Suppressor macrophage treated with lipopolysaccharide for 1 hour (primary cell): ENCODE data around the gene PPP1R2B.
A peak's percentile ranks its signal among the peaks of the same experiment; 100 is the strongest.

ENCODE experiments used
- DNase-seq, 3 donors: peaks; one replicate each; pipeline ENCODE4 v3.0.0-alpha.2; 2020 to 2022

The PPP1R2B gene

DNA sequence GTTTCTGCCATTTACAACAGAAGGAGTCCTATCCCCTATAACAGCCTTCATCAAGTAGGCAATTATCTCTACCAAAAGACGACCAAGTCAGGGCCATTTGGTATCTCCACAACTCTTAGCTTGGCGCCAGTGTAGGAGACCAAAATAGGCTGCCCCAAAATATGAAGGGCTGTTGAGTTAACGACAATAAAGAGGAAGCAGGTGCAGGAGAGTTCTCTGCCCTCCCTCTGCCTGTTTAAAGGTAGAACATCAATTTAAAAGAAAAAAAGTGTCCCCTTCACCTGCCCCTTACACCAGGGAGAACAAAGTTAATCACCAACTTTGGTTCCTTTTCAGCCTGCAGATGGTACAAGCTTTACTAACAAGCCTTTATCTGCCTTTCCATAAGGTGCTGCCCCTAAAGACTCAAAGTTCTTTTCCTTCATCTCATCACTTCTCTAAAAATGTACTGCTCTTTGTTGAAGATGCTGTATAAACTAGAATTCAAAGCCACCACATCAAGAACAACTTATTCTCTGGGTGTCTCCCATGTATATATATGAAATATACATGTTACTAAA is 33.3 kb downstream of the PPP1R2B start:
- DNase-seq = no peak

DNA sequence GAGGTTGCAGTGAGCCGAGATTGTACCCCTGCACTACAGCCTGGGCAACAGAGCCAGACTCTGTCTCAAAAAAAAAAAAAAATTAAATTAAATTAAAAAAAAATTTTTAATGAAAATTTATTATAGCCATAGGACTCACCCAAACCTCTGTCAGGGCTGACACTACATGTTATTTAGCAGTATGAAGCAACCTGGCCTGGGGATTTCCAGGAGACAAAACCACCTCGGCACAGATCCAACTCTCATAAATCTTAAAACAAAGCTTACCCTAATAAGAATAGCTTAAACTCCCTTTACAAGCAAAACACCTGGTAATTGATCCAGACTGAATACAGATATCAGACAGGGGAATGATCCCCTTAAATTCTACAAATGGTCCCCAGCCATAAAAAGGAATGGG is 38.4 kb downstream of the PPP1R2B start:
- DNase-seq = no peak

DNA sequence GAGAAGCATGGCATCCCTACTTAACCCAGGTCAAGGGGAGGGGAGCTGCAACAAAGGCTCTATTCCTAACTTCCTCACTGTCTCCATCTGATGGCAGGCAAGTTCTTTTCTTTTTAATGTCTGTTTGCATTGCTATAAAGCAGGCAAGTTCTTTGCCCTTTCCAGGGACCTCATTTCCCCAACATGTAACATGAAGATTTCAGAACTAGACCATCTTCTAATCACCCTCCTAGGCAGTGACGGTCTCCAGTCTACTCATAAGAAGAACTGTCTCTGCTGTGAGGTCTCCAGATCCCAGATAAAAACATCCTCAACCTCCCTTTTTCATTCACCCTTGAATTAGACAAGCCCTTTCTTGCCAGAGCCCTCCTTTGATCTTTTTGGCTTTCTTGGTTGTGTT is 42.1 kb downstream of the PPP1R2B start:
- DNase-seq = no peak

DNA sequence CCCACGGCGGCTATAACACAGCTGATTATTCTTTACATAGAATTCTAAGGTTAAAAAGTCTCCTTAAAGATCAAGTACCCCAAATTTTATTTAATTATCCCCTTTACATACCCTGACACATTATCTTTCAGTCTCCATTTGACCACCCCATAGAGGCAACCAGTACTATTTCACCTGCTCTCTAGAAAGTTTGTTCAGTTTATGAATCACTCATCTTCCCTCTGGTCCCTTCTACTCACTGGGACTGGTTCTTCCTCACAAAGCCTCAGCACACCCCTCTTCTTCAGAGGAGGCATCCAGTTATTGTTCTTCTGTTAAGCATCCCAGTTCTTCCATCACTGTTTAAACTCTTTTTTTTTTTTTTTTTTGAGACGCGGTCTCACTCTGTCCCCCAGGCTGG is 42.8 kb downstream of the PPP1R2B start:
- DNase-seq = no peak

DNA sequence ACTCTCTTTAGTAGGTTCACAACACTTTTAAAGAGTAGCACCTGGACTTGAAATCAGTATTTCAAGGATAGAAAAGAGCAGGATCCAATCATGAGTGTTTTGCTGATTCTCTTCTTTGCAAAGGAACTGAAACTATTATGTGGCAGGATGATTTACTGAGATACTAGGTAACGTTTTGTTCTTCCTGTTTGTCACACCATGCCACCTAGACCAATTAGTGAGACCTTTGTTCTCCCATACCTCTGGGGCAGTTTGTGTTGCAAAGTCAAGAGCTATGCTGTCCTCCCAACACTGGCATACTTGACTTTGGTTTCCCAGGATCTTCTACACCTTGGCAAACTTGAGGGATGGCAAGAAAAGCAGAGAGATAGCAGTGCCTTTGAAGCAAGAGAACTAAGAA is 43.4 kb downstream of the PPP1R2B start:
- no peak for DNase-seq

DNA sequence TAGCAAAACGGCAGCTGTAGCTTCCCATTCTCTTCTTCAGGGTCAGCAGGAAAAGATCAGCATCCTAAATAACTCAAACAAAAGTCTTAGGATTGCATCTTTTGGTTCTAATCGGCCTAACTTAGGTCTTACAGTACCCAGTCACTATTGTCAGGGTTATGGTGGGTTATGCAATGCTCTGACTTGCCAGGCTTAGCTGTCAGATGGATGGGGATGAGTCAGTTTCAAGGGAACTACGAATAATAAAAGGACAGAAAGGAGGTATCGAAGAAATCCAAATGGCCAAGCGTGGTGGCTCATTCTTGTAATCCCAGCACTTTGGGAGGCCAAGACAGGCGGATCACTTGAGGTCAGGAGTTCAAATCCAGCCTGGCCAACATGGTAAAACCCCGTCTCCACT is 46.5 kb downstream of the PPP1R2B start:
- DNase-seq = peak in 2 of 3 donors; percentile 5
